Measurements from ENCODE around the gene CACNA1C.

The CACNA1C gene

GRCh38 chr12:2613326-2614073 lies 560.7 kb downstream of the CACNA1C start:
- DNase-seq, result peak; percentile 20

- no peak for DNase-seq
These were observed 561.6 kb downstream of the CACNA1C start for GRCh38 chr12:2614341-2614740.

- no peak for DNase-seq
These were observed 563.0 kb downstream of the CACNA1C start for GRCh38 chr12:2615665-2616402.

- DNase-seq, result peak; percentile 88
These were observed 564.0 kb downstream of the CACNA1C start for GRCh38 chr12:2616763-2617162.

GRCh38 chr12:2617365-2617764 lies 564.6 kb downstream of the CACNA1C start:
- DNase-seq, result no peak

GRCh38 chr12:2618291-2618995 lies 565.7 kb downstream of the CACNA1C start:
- no peak for DNase-seq

GRCh38 chr12:2619136-2619535 lies 566.3 kb downstream of the CACNA1C start:
- no peak for DNase-seq

- DNase-seq, result no peak
These were observed 569.7 kb downstream of the CACNA1C start for GRCh38 chr12:2622460-2622859.

- DNase-seq, result no peak
These were observed 570.7 kb downstream of the CACNA1C start for GRCh38 chr12:2623472-2623871.

GRCh38 chr12:2624543-2625288 lies 571.9 kb downstream of the CACNA1C start:
- DNase-seq, result peak; percentile 77

- peak; percentile 34 for DNase-seq
These were observed 572.5 kb downstream of the CACNA1C start for GRCh38 chr12:2625289-2625612.

GRCh38 chr12:2627076-2627834 lies 574.5 kb downstream of the CACNA1C start:
- peak; percentile 27 for DNase-seq

GRCh38 chr12:2627835-2628191 lies 575.0 kb downstream of the CACNA1C start:
- peak; percentile 63 for DNase-seq

- DNase-seq, result no peak
These were observed 575.6 kb downstream of the CACNA1C start for GRCh38 chr12:2628401-2628800.

GRCh38 chr12:2629051-2629450 lies 576.3 kb downstream of the CACNA1C start:
- no peak for DNase-seq

GRCh38 chr12:2631653-2632350 lies 579.0 kb downstream of the CACNA1C start:
- no peak for DNase-seq

GRCh38 chr12:2633176-2633824 lies 580.5 kb downstream of the CACNA1C start:
- no peak for DNase-seq

GRCh38 chr12:2633825-2634200 lies 581.0 kb downstream of the CACNA1C start:
- no peak for DNase-seq

- no peak for DNase-seq
These were observed 581.7 kb downstream of the CACNA1C start for GRCh38 chr12:2634471-2634870.

- DNase-seq, result no peak
These were observed 584.1 kb downstream of the CACNA1C start for GRCh38 chr12:2636741-2637340.

- no peak for DNase-seq
These were observed 584.6 kb downstream of the CACNA1C start for GRCh38 chr12:2637371-2637770.
